WTC11 (cell line): ENCODE results near the gene ADAD1. TPM values are rescaled to one million over a fixed set of nuclear protein-coding genes. Genes with fewer than 3 reads are reported as not detected.

Source experiments
- ATAC-seq: fragments of 200-7000 bp; cut with Tn5 transposase; 2 replicates; pipeline ENCODE4 v1.10.0; 2021; ENCODE audit warnings: mild to moderate bottlenecking, moderate library complexity
- CTCF ChIA-PET: fragments of 300-600 bp; sonication (Branson Sonifier 250); formaldehyde crosslinking; loops from one replicate; lab custom pipeline; 2021; ENCODE audit warnings: antibody characterized with exemption; lab: Charles Lee
- POLR2A ChIA-PET: fragments of 350-600 bp; sonication (Branson Sonifier 250); formaldehyde crosslinking; loops from one replicate; lab custom pipeline; 2021; ENCODE audit warnings: antibody characterized with exemption; lab: Charles Lee
- DNase-seq: peaks from one replicate; pipeline ENCODE4 v3.0.0; 2021; ENCODE audit warnings: low spot score
- H3K27ac Mint-ChIP-seq: 2 replicates; pipeline ENCODE4 v1.8.0; 2021; ENCODE audit warnings: mixed read lengths
- H3K27me3 Mint-ChIP-seq: 2 replicates; pipeline ENCODE4 v1.8.0; 2021; ENCODE audit warnings: low read depth, mild to moderate bottlenecking, moderate library complexity, mixed read lengths
- H3K36me3 Mint-ChIP-seq: 2 replicates; pipeline ENCODE4 v1.8.0; 2021; ENCODE audit warnings: mixed read lengths
- H3K4me1 Mint-ChIP-seq: 2 replicates; pipeline ENCODE4 v1.8.0; 2022; ENCODE audit warnings: mixed read lengths
- H3K4me3 Mint-ChIP-seq: 2 replicates; pipeline ENCODE4 v1.8.0; 2021; ENCODE audit warnings: mild to moderate bottlenecking, moderate library complexity, mixed read lengths
- H3K9me3 Mint-ChIP-seq: 2 replicates; pipeline ENCODE4 v1.8.0; 2021; ENCODE audit warnings: mixed read lengths
- CBFB ChIP-seq: sonication (generic); formaldehyde crosslinking; IDR thresholded peaks from 2 replicates; pipeline ENCODE4 v1.8.1; 2022; ENCODE audit warnings: mild to moderate bottlenecking, low read depth, missing genetic modification reagents
- OVOL2 ChIP-seq: fragments of 250-450 bp; sonication (Bioruptor Pico); IDR thresholded peaks from 2 replicates; pipeline ENCODE4 v1.9.0; 2021; ENCODE audit warnings: mild to moderate bottlenecking, borderline replicate concordance
- SMAD4 ChIP-seq: sonication (generic); formaldehyde crosslinking; IDR thresholded peaks from 2 replicates; pipeline ENCODE4 v1.8.0; 2022; ENCODE audit warnings: mild to moderate bottlenecking, missing genetic modification reagents
- SP1 ChIP-seq: sonication (generic); formaldehyde crosslinking; conservative IDR thresholded peaks from 2 replicates; pipeline ENCODE4 v1.8.1; 2022; ENCODE audit warnings: missing genetic modification reagents
- TEAD1 ChIP-seq: sonication (generic); formaldehyde crosslinking; IDR thresholded peaks from 2 replicates; pipeline ENCODE4 v1.8.0; 2022; ENCODE audit warnings: mild to moderate bottlenecking, missing genetic modification reagents
- ZNF121 ChIP-seq: sonication (generic); formaldehyde crosslinking; IDR thresholded peaks from 2 replicates; pipeline ENCODE4 v1.8.0; 2023; ENCODE audit warnings: missing genetic modification reagents
- ZNF219 ChIP-seq: sonication (generic); formaldehyde crosslinking; IDR thresholded peaks from 2 replicates; pipeline ENCODE4 v1.8.0; 2023; ENCODE audit warnings: missing genetic modification reagents, mild to moderate bottlenecking, borderline replicate concordance
- ZNF263 ChIP-seq: sonication (generic); formaldehyde crosslinking; IDR thresholded peaks from 2 replicates; pipeline ENCODE4 v1.8.1; 2022; ENCODE audit warnings: low read depth, mild to moderate bottlenecking, moderate library complexity, missing genetic modification reagents
- ZNF671 ChIP-seq: fragments of 250-450 bp; sonication (Bioruptor Pico); IDR thresholded peaks from 2 replicates; pipeline ENCODE4 v1.8.0; 2021; ENCODE audit warnings: mild to moderate bottlenecking
- total RNA-seq: library from RNA; stranded (reverse); gene quantifications from 3 replicates; pipeline ENCODE4 v1.2.3, GENCODE V29; 2021
- TF ChIP-seq, protein P1 (sequence below): sonication (generic); formaldehyde crosslinking; IDR thresholded peaks from 2 replicates; pipeline ENCODE4 v1.8.0; 2022; ENCODE audit warnings: mild to moderate bottlenecking, missing genetic modification reagents
- TF ChIP-seq, protein P2 (sequence below): sonication (generic); formaldehyde crosslinking; IDR thresholded peaks from 2 replicates; pipeline ENCODE4 v1.8.1; 2022; ENCODE audit warnings: low read depth, missing genetic modification reagents, borderline replicate concordance
- TF ChIP-seq, protein P3 (sequence below): sonication (generic); formaldehyde crosslinking; IDR thresholded peaks from 2 replicates; pipeline ENCODE4 v1.8.0; 2023; ENCODE audit warnings: missing genetic modification reagents
- TF ChIP-seq, protein P4 (sequence below): sonication (generic); formaldehyde crosslinking; conservative IDR thresholded peaks from 2 replicates; pipeline ENCODE4 v1.8.1; 2023; ENCODE audit warnings: mild to moderate bottlenecking, low read depth, missing genetic modification reagents, moderate library complexity

ADAD1 gene
- total RNA-seq, 1 experiment from 2014 or later, result not detected

DNA sequence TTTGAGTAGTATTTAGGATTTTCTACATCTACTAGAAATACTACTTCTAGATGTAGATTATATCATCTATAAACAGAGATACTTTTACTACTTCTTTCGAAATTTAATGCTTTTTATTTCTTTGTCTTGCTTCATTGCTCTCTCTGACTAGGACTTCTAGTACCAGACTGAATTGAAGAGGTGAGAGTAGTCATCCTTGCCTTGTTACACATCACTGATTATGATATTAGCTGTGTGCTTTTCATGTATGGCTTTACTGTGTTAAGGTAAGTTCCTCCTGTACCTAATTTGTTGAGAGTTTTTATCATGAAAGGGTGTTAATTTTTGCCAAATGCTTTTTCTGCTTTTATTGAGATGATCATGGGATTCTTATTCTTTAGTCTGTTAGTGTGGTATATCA lies 97.3 kb downstream of the ADAD1 start (continued):
- TF ChIP-seq, protein P1, sequence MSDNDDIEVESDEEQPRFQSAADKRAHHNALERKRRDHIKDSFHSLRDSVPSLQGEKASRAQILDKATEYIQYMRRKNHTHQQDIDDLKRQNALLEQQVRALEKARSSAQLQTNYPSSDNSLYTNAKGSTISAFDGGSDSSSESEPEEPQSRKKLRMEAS, result no peak
- no peak for TF ChIP-seq SP1 (CRISPR knock-in tag)
- TF ChIP-seq, protein P2, sequence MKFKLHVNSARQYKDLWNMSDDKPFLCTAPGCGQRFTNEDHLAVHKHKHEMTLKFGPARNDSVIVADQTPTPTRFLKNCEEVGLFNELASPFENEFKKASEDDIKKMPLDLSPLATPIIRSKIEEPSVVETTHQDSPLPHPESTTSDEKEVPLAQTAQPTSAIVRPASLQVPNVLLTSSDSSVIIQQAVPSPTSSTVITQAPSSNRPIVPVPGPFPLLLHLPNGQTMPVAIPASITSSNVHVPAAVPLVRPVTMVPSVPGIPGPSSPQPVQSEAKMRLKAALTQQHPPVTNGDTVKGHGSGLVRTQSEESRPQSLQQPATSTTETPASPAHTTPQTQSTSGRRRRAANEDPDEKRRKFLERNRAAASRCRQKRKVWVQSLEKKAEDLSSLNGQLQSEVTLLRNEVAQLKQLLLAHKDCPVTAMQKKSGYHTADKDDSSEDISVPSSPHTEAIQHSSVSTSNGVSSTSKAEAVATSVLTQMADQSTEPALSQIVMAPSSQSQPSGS (CRISPR knock-in tag), result no peak

DNA sequence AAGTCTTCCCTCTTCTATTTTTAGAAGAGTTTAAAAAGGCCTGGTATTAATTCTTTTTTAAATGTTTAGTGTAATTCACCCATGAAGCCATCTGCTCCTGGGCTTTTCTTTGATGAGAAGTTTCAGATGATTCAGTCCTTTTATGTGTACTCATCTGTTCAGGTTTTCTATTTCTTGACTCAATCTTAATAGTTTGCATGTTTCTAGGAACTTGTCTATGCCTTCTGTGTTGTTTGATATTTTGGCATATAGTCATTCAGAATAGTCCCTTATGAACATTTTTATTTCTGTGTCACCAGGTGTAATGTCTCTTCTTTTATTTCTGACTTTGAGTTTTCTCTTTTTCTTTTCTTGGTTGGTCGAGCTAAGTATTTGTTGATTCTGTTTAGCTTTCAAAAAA lies 97.9 kb downstream of the ADAD1 start:
- POLR2A ChIA-PET, result no interaction called here
- TF ChIP-seq OVOL2 (CRISPR knock-in tag), result no peak
- no peak for TF ChIP-seq TEAD1 (CRISPR knock-in tag)
- TF ChIP-seq CBFB (CRISPR knock-in tag), result no peak
- TF ChIP-seq, protein P3, sequence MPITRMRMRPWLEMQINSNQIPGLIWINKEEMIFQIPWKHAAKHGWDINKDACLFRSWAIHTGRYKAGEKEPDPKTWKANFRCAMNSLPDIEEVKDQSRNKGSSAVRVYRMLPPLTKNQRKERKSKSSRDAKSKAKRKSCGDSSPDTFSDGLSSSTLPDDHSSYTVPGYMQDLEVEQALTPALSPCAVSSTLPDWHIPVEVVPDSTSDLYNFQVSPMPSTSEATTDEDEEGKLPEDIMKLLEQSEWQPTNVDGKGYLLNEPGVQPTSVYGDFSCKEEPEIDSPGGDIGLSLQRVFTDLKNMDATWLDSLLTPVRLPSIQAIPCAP, result no peak
- TF ChIP-seq, protein P4, sequence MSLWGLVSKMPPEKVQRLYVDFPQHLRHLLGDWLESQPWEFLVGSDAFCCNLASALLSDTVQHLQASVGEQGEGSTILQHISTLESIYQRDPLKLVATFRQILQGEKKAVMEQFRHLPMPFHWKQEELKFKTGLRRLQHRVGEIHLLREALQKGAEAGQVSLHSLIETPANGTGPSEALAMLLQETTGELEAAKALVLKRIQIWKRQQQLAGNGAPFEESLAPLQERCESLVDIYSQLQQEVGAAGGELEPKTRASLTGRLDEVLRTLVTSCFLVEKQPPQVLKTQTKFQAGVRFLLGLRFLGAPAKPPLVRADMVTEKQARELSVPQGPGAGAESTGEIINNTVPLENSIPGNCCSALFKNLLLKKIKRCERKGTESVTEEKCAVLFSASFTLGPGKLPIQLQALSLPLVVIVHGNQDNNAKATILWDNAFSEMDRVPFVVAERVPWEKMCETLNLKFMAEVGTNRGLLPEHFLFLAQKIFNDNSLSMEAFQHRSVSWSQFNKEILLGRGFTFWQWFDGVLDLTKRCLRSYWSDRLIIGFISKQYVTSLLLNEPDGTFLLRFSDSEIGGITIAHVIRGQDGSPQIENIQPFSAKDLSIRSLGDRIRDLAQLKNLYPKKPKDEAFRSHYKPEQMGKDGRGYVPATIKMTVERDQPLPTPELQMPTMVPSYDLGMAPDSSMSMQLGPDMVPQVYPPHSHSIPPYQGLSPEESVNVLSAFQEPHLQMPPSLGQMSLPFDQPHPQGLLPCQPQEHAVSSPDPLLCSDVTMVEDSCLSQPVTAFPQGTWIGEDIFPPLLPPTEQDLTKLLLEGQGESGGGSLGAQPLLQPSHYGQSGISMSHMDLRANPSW (CRISPR knock-in tag), result no peak
- TF ChIP-seq ZNF219 (CRISPR knock-in tag), result no peak
- TF ChIP-seq ZNF121 (CRISPR knock-in tag), result no peak
- no peak for TF ChIP-seq SMAD4
- no peak for TF ChIP-seq ZNF263
- TF ChIP-seq ZNF671 (CRISPR knock-in tag), result no peak
- CTCF ChIA-PET, result no interaction called here
- Mint-ChIP-seq H3K4me1 (no peaks in the 10 kb centered on the region), H3K36me3 (no peaks in the 10 kb centered on the region), H3K27me3 (no peaks in the 10 kb centered on the region), H3K9me3 (peaks cover 11% of the 10 kb centered on the region), H3K27ac (no peak overlapping the region), H3K4me3 (no peak overlapping the region)
- ATAC-seq, result no peak
- DNase-seq, result no peak

Other genes with a start within 250 kb of the ADAD1 start
- gene BLTP1, start 226.7 kb upstream of the ADAD1 start, total RNA-seq, result 29.1 to 32.1 TPM (median 30.3 TPM) in 3 replicates
- gene IL2, start 77.7 kb downstream of the ADAD1 start, total RNA-seq, result 0.61 to 2.2 TPM (median 0.64 TPM) in 3 replicates
- gene IL21, start 242.1 kb downstream of the ADAD1 start, total RNA-seq, result not detected in 3 replicates